NAMALWA (cell line): ENCODE results near the gene SMARCA2.
A peak's percentile ranks its signal among the peaks of the same experiment; 100 is the strongest.

Source experiments
- DNase-seq: peaks from one replicate; pipeline ENCODE4 v3.0.0-alpha.2; 2015; ENCODE audit warnings: low spot score

The SMARCA2 gene

DNA sequence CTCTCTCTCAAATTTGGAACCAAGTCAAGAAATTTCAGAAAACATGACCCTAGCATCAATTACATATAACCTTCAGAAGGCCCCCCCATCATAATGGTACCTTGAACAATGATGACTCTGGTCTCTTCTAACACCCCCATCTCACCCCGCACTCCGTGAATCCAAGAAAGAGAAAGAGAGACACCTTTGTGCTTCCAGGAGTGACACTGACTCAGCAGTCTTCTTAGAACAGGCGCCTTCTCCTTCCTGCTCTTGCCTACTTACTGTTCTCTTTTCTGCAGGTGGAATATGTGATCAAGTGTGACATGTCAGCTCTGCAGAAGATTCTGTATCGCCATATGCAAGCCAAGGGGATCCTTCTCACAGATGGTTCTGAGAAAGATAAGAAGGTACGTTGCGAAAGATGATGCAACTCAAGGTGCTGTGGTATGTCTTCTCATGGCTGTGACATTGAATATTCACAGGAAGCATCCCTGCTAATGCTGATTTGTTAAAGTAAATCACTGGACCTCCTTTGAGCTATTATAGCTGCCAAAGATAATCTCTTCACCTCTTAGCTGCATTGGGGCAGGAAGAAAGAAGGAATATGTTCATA lies 81.3 kb downstream of the SMARCA2 start:
- DNase-seq, result no peak

DNA sequence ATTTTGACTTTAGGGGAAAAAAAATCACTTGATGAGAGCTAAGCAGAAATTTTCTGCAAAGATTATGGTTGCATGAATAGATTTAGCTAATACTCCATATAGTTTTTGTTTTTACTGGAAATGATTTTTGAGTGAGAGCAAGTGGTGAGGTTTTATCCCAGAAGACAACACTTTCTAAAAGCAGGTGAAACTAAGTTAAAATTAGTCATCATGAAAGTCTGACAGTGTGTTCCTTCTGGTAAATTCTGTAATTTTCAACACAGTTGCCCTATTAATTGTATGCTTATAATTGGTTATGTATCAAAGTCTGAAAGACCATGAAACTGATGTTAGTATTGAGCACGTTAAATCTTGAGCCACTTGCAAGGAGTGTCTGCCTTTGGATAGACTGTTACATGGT lies 91.5 kb downstream of the SMARCA2 start:
- no peak for DNase-seq

DNA sequence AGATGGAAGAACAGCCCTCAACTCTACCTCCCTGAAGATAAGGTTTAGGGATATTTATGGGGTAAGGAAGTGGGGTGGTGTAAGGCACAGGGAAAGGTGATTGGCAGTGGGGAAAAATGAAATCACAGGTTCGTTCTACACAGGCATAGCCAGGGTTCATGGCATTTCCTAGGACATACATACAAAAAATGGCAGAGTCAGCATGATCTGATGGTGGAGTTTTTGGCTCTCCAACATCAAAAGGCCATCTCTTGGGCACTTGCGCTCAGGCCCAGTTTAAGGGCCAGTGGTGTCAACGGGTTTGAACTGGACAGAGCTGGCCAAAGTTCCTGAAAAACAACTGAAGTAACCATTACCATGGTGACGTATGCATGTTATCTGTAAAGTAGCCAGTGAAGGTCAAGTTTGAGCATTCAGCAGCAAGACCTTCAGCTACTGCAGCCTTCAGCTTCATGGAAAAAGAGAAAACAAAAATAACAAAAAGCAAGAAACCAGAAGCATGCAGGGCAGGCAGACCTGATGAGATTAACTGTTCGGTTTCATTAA lies 92.8 kb downstream of the SMARCA2 start:
- DNase-seq, result no peak

GRCh38 chr9:2109069-2109650 lies 94.0 kb downstream of the SMARCA2 start:
- DNase-seq, result no peak

DNA sequence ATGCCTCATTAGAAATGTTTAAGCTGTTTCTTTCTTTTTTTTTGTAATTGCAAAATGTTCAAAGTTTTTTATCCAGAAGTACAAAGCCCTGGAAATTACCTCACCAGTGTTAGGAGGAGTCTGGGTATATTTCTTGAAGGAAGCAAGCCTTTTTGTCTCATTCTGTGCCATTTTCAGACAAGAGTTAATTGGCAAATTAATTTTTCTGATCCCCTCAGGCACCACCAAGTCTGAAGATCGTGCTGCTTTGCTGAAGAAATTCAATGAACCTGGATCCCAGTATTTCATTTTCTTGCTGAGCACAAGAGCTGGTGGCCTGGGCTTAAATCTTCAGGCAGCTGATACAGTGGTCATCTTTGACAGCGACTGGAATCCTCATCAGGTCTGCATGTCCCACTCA lies 94.9 kb downstream of the SMARCA2 start:
- no peak for DNase-seq

GRCh38 chr9:2116073-2116472 lies 100.9 kb downstream of the SMARCA2 start:
- peak; percentile 45 for DNase-seq

DNA sequence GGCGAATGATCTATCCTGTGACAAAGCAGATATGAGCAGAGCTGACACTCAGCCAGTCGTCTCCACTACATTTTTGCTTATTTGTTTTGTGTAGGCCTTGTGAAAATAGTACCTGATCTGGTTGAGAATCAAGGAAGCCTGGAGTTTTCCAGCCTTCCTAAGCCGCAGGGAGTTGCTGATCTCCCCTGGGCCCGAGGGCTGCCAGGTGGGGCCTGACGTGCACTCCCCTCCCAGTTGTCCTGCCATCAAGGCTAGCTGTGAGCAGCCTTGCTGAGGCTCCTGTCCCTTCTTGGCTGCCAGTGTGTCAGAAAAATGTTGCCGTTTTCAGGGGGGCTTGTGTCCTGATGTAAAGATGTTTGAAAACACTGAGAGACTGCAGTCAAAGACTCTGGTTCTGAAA lies 102.4 kb downstream of the SMARCA2 start:
- no peak for DNase-seq

DNA sequence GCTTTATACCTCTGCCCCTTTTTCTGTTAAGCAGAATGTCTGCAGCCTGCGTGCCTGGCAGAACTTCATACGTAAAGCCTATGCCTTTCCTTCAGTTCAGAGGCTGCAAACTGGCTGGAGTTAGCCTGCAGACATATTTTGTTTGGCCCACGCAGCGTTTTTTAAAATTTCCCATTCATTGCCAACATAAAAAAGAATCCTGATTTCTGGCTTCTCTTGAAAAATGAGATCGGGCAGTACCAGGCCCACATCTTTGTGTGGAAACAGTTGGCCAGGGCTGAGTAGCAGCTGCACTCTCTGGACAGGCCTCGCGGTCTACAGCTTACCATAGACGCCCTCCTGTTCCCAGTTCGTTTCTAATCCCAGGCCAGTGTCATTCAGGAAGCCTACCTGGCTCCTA lies 104.4 kb downstream of the SMARCA2 start:
- DNase-seq, result no peak

DNA sequence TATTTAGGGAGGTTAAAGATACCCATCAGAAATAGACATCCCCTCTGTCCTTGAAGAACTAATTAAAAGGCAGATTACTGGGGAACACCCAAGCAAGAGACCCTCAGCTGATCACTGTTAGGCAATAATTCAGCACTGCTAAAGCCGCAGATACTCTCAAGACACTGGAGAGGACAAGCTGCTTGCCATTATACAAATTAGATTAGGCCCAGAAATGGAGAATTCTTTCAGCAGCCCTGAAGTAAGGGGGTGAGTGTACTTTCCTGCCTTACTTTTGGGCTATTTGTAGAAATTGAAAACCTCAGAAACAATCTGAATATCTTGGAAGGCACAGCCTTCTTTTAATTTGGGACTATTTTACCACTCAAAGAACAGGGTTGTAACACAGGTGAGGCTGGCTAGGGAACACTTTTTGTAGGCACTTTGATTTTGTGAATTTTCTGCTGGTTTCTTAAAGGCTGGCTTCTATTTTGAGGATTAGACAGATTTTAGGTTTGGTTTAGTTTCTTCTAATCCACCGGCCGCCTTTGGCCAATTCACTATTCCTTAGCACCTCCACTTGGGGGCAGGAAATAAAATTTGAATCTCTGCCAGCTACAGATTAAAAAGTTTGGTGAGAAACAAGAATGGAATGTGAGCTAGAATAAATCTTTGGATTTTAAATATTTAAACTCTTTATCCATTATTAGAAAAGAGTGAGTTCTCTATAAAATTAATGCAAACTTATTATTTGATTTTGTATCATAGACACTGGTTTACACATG lies 106.0 kb downstream of the SMARCA2 start:
- DNase-seq, result no peak

- no peak for DNase-seq
Observed at GRCh38 chr9:2122299-2122698, 107.2 kb downstream of the SMARCA2 start.

- peak; percentile 28 for DNase-seq
Observed at GRCh38 chr9:2125906-2126305, 110.8 kb downstream of the SMARCA2 start.

DNA sequence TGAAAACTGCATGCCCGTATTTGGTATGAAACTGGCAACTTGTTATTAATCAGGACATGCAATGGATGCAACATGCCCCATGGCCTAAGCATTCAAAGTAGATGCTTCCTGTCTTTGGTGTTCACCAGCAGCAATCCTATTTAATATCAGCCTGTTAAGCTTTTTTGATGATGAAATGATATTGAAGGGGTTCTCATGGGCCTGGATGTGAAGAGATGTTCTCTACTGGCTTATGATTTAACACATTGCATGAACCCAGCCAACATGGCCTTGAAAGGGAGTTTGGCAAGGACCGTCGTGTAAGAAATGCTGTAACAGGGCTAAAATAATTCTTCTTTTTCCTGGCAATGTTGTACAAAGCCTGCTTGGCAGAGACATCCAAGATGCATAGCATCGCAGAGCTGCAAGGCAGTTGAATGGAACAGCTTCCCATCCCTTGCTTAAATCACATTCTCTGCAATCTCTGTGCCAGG lies 111.2 kb downstream of the SMARCA2 start:
- no peak for DNase-seq

GRCh38 chr9:2127486-2127885 lies 112.3 kb downstream of the SMARCA2 start:
- no peak for DNase-seq

GRCh38 chr9:2128141-2128540 lies 113.0 kb downstream of the SMARCA2 start:
- DNase-seq, result no peak

DNA sequence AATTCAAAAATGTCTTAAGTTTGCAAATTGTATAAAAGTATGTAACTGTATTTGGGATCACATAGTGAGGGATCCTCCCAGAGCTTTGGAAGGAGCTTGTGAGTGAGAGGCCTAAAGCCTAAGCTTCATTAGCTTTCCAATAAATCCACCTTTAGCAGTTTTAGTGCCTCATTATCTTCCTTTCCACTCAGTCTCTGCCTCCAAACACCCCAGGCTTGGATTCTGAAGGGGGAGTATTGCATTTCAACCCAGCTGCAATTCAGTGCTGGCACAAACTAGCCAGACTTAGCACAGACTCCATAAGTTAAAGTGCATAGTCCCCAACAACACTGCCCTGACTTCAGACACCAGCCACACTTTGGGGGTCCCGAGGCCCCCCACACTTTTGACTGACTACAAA lies 113.5 kb downstream of the SMARCA2 start:
- no peak for DNase-seq

- DNase-seq, result no peak
Observed at GRCh38 chr9:2130941-2131340, 115.8 kb downstream of the SMARCA2 start.

GRCh38 chr9:2132484-2133082 lies 117.4 kb downstream of the SMARCA2 start:
- DNase-seq, result peak; percentile 53

DNA sequence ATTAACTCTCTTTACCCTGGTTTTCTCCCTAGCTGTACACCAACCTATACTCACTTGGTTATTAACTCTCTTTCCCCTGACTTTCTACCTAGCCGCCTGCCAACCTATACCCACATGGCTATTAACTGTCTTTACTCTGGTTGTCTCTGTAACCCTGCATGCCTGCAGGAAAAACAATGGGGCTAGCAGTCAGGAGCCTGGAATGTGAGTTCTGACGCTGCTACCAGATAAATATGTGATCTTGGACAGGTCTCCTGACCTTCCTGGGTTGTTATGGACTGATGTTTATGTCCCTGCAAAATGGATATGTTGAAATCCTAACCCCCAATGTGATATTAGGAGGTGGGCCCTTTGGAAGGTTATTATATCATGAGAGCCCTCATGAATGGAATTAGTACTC lies 119.2 kb downstream of the SMARCA2 start:
- no peak for DNase-seq

- no peak for DNase-seq
Observed at GRCh38 chr9:2138646-2139045, 123.5 kb downstream of the SMARCA2 start.

- DNase-seq, result no peak
Observed at GRCh38 chr9:2140600-2141223, 125.6 kb downstream of the SMARCA2 start.

DNA sequence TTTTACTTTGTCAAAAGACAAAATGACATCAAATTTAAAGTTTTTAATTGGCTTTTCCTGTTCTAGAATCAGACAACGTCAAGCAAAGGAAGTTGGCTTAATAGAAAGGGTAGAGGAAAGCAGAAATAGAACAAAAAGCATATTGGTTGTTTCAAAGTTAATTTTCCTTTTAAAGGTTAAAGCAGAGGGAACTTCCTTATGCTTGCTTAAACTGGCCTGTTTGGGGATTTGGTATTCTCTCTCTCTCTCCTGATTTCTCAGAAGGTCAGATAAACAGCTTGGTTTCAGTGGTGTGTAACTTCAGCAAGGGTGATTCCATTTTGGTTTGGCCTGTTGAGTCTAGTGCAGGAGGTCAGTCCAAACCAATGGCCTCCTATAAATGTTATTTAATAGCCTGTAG lies 127.1 kb downstream of the SMARCA2 start:
- no peak for DNase-seq

- DNase-seq, result no peak
Observed at GRCh38 chr9:2144619-2145018, 129.5 kb downstream of the SMARCA2 start.
